ENCODE data around the gene LAMB4.

LAMB4 gene

GRCh38 chr7:108017776-108018151 lies 112.4 kb downstream of the LAMB4 start:
- no peaks in the 10 kb centered on the region for H3K9me2 ChIP-seq (replicated peaks; ENCODE audit: insufficient read depth, low read length)
- no peak for DNase-seq

GRCh38 chr7:108016841-108017775 lies 113.1 kb downstream of the LAMB4 start:
- Histone ChIP-seq H2AFZ (ENCODE audit: low read length) (no peak overlapping the region), H3F3A (ENCODE audit: insufficient read depth, low read length) (no peaks in the 10 kb centered on the region), H3K79me2 (ENCODE audit: low read length) (no peaks in the 10 kb centered on the region), H3K27ac (ENCODE audit: low read length) (no peak overlapping the region), H3K4me2 (ENCODE audit: low read depth, low read length) (no peak overlapping the region), H3K9me2 (replicated peaks; ENCODE audit: insufficient read depth, low read length) (no peaks in the 10 kb centered on the region), H3K9ac (ENCODE audit: low read length) (no peak overlapping the region), H3K4me1 (ENCODE audit: low read length) (no peaks in the 10 kb centered on the region), H3K36me3 (replicated peaks; ENCODE audit: insufficient read depth, low read length) (no peaks in the 10 kb centered on the region), H3K27me3 (replicated peaks; ENCODE audit: insufficient read depth, low read length) (no peaks in the 10 kb centered on the region), H3K9me3 (replicated peaks; ENCODE audit: insufficient read depth, low read length) (no peaks in the 10 kb centered on the region), H4K20me1 (ENCODE audit: insufficient read depth, low read length) (no peaks in the 10 kb centered on the region), H3K4me3 (ENCODE audit: low read length) (no peak overlapping the region)
- no peak for DNase-seq
- TF ChIP-seq EZH2phosphoT487 (IDR thresholded peaks at IDR 0.05; ENCODE audit: low read length) (no peak), EZH2 (optimal IDR thresholded peaks at IDR 0.05; ENCODE audit: low read depth, low read length) (no peak), CTCF (IDR thresholded peaks at IDR 0.05; ENCODE audit: low read length) (peak; percentile 21; the same call in 1 of the 2 replicates)

More at GRCh38 chr7:108017776-108018151, 112.4 kb downstream of the LAMB4 start:
- Histone ChIP-seq H3K4me1 (ENCODE audit: low read length) (no peaks in the 10 kb centered on the region), H3F3A (ENCODE audit: insufficient read depth, low read length) (no peaks in the 10 kb centered on the region), H3K27me3 (replicated peaks; ENCODE audit: insufficient read depth, low read length) (no peaks in the 10 kb centered on the region), H3K79me2 (ENCODE audit: low read length) (no peaks in the 10 kb centered on the region), H3K27ac (ENCODE audit: low read length) (no peak overlapping the region), H3K36me3 (replicated peaks; ENCODE audit: insufficient read depth, low read length) (no peaks in the 10 kb centered on the region), H2AFZ (ENCODE audit: low read length) (no peak overlapping the region), H3K4me2 (ENCODE audit: low read depth, low read length) (no peak overlapping the region), H3K9ac (ENCODE audit: low read length) (no peak overlapping the region), H4K20me1 (ENCODE audit: insufficient read depth, low read length) (no peaks in the 10 kb centered on the region), H3K4me3 (ENCODE audit: low read length) (no peak overlapping the region), H3K9me3 (replicated peaks; ENCODE audit: insufficient read depth, low read length) (no peaks in the 10 kb centered on the region)
- TF ChIP-seq CTCF (IDR thresholded peaks at IDR 0.05; ENCODE audit: low read length) (no peak), EZH2phosphoT487 (IDR thresholded peaks at IDR 0.05; ENCODE audit: low read length) (no peak), EZH2 (optimal IDR thresholded peaks at IDR 0.05; ENCODE audit: low read depth, low read length) (no peak)

- no peak overlapping the region for H3K9ac ChIP-seq (ENCODE audit: low read length)
- TF ChIP-seq EZH2 (optimal IDR thresholded peaks at IDR 0.05; ENCODE audit: low read depth, low read length) (no peak), EZH2phosphoT487 (IDR thresholded peaks at IDR 0.05; ENCODE audit: low read length) (no peak), CTCF (IDR thresholded peaks at IDR 0.05; ENCODE audit: low read length) (no peak)
- H3K4me1 ChIP-seq (ENCODE audit: low read length) = no peaks in the 10 kb centered on the region
- no peaks in the 10 kb centered on the region for H3K27me3 ChIP-seq (replicated peaks; ENCODE audit: insufficient read depth, low read length)
- no peaks in the 10 kb centered on the region for H4K20me1 ChIP-seq (ENCODE audit: insufficient read depth, low read length)
- DNase-seq = no peak
- H3F3A ChIP-seq (ENCODE audit: insufficient read depth, low read length) = no peaks in the 10 kb centered on the region
- no peak overlapping the region for H3K4me3 ChIP-seq (ENCODE audit: low read length)
- H3K9me3 ChIP-seq (replicated peaks; ENCODE audit: insufficient read depth, low read length) = no peaks in the 10 kb centered on the region
- no peak overlapping the region for H2AFZ ChIP-seq (ENCODE audit: low read length)
- no peak overlapping the region for H3K4me2 ChIP-seq (ENCODE audit: low read depth, low read length)
- no peak overlapping the region for H3K27ac ChIP-seq (ENCODE audit: low read length)
- H3K9me2 ChIP-seq (replicated peaks; ENCODE audit: insufficient read depth, low read length) = no peaks in the 10 kb centered on the region
- H3K79me2 ChIP-seq (ENCODE audit: low read length) = no peaks in the 10 kb centered on the region
- H3K36me3 ChIP-seq (replicated peaks; ENCODE audit: insufficient read depth, low read length) = no peaks in the 10 kb centered on the region
Observed at GRCh38 chr7:108015740-108016139, 114.4 kb downstream of the LAMB4 start.
